AG04450 (cell line): ENCODE measurements around the gene KRTAP5-9. TPM values are rescaled to one million over a fixed set of nuclear protein-coding genes. Genes with fewer than 3 reads are reported as not detected.

Experiments
- CTCF ChIA-PET: fragments of 300-600, 350-600 bp; formaldehyde crosslinking; extraction: SDS; loops from one replicate; lab custom pipeline; 2022; ENCODE audit warnings: antibody characterized with exemption, inconsistent platforms; lab: Charles Lee
- POLR2A ChIA-PET: fragments of 350-600 bp; formaldehyde crosslinking; extraction: SDS; loops from one replicate; lab custom pipeline; 2021; ENCODE audit warnings: antibody characterized with exemption, inconsistent platforms; lab: Yijun Ruan, JAX
- DNase-seq: peaks from one replicate; pipeline ENCODE4 v3.0.0-alpha.2; 2011; ENCODE audit warnings: low read depth, low spot score
- H3K27ac ChIP-seq: one replicate; pipeline ENCODE4 v1.5.1; 2012; ENCODE audit warnings: low read depth, low read length, control low read depth
- H3K27me3 ChIP-seq: one replicate; pipeline ENCODE4 v1.6.0; 2012; ENCODE audit warnings: low read length; ENCODE audit not compliant: control insufficient read depth, insufficient read depth
- H3K4me3 ChIP-seq: 2 replicates; pipeline ENCODE4 v1.5.1; 2011; ENCODE audit warnings: mild to moderate bottlenecking, low read depth, low read length, control low read depth
- H3K9me3 ChIP-seq: 2 replicates; pipeline ENCODE4 v1.5.1; 2012; ENCODE audit warnings: low read length; ENCODE audit not compliant: control insufficient read depth, insufficient read depth
- polyA plus RNA-seq: library from polyadenylated mRNA; depleted of rRNA; stranded (reverse); fragments of >200 nt; gene quantifications from 2 replicates; pipeline ENCODE4 v1.2.3, GENCODE V29; 2011
- TF ChIP-seq, protein P1 (sequence below): IDR thresholded peaks from 2 replicates; pipeline ENCODE4 v1.5.1; 2011; ENCODE audit warnings: low read depth, low read length, control low read depth, inconsistent platforms

KRTAP5-9 gene
- polyA plus RNA-seq, 1 experiment: not detected

DNA sequence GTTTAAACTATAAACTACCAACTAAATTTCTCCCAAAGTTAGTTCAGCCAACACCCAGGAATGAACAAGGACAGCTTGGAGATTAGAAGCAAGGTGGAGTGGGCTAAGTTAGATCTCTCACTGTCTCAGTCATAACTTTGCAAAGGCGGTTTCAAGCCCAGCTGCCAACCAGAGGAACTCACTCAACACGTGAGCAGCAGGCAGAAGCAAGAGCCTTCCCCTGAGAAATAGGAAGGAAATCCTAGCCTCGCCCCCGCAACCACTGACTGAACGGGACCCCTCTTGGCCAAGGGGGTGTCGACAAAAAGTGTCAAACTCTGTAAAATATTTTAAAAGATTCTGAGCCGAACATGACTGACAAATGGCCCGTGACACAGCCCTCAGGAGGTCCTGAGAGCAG lies 4.4 kb upstream of the KRTAP5-9 start:
- ChIA-PET CTCF (no interaction called here), POLR2A (no interaction called here)
- TF ChIP-seq, protein P1, sequence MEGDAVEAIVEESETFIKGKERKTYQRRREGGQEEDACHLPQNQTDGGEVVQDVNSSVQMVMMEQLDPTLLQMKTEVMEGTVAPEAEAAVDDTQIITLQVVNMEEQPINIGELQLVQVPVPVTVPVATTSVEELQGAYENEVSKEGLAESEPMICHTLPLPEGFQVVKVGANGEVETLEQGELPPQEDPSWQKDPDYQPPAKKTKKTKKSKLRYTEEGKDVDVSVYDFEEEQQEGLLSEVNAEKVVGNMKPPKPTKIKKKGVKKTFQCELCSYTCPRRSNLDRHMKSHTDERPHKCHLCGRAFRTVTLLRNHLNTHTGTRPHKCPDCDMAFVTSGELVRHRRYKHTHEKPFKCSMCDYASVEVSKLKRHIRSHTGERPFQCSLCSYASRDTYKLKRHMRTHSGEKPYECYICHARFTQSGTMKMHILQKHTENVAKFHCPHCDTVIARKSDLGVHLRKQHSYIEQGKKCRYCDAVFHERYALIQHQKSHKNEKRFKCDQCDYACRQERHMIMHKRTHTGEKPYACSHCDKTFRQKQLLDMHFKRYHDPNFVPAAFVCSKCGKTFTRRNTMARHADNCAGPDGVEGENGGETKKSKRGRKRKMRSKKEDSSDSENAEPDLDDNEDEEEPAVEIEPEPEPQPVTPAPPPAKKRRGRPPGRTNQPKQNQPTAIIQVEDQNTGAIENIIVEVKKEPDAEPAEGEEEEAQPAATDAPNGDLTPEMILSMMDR: no peak
- Histone ChIP-seq H3K27me3 (no peaks in the 10 kb centered on the region), H3K9me3 (peaks cover 5% of the 10 kb centered on the region), H3K4me3 (no peak overlapping the region), H3K27ac (no peak overlapping the region)
- no peak for DNase-seq

DNA sequence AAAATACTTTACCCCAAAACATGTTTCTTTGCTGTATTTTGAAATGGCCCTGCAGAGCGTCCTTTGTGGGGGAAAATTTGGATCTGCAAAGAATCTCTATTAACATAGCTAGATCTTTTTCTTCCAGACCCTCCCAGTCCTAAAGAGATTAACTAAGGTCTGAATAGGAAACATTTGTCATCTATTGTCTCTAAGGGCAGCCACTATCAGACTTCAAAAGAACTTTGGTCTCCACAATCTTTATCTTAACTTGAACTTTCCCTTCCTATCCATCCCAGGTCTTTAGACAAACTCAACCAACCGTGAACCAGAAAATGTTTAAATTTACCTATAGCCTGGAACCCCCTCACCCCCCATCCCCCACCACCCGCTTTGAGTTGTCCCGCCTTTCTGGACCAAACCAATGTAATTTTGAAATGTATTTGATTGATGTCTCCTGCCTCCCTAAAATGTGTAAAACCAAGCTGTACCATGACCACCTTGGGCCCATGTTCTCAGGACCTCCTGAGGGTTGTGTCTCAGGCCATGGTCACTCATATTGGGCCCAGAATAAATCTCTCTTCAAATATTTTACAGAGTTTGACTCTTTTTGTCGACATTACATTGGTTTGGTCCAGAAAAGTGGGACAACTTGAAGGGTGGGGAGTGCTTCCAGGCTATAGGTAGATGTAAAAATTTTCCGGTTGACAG lies 3.5 kb upstream of the KRTAP5-9 start:
- no peak for DNase-seq
- Histone ChIP-seq H3K9me3 (peaks cover 5% of the 10 kb centered on the region), H3K27ac (no peak overlapping the region), H3K4me3 (no peak overlapping the region), H3K27me3 (no peaks in the 10 kb centered on the region)
- POLR2A ChIA-PET: no interaction called here
- TF ChIP-seq, protein P1: no peak
- CTCF ChIA-PET: no interaction called here

DNA sequence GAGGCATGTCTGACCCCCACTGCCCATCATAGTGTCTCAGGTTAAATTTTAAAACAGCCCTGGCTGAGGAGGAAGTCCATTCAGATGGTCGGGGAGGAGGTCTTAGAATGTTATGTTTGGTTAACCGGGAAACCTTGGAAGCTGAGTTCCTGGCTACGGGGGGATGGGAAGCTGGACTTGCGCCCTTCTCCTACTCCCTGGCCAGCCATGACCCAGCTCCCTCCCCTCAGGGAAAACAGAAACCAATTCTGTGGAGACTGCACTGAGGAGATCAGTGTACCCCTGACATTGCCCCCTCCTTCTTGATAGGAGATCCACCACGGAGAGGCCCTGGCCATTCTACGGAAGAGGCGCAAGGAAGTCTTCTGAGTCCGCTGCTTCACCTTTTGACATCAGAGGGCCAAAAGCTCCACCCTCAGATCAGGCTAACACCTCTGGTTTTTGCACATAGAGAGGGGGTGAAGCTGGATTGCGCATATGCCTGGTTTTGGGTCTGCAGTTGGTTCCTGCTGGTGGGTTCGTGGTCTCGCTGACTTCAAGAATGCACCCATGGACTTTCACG lies 2.7 kb upstream of the KRTAP5-9 start:
- ChIA-PET POLR2A (no interaction called here), CTCF (no interaction called here)
- Histone ChIP-seq H3K9me3 (peaks cover 5% of the 10 kb centered on the region), H3K27me3 (no peaks in the 10 kb centered on the region), H3K27ac (no peak overlapping the region), H3K4me3 (no peak overlapping the region)
- TF ChIP-seq, protein P1: no peak
- DNase-seq: no peak

DNA sequence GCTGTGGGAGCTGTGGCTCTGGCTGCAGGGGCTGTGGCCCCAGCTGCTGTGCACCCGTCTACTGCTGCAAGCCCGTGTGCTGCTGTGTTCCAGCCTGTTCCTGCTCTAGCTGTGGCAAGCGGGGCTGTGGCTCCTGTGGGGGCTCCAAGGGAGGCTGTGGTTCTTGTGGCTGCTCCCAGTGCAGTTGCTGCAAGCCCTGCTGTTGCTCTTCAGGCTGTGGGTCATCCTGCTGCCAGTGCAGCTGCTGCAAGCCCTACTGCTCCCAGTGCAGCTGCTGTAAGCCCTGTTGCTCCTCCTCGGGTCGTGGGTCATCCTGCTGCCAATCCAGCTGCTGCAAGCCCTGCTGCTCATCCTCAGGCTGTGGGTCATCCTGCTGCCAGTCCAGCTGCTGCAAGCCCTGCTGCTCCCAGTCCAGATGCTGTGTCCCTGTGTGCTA lies 514 bp downstream of the KRTAP5-9 start:
- Histone ChIP-seq H3K27ac (no peak overlapping the region), H3K4me3 (no peak overlapping the region), H3K27me3 (no peaks in the 10 kb centered on the region), H3K9me3 (peaks cover 5% of the 10 kb centered on the region)
- no peak for DNase-seq
- TF ChIP-seq, protein P1: no peak
- CTCF ChIA-PET: no interaction called here
- POLR2A ChIA-PET: no interaction called here

DNA sequence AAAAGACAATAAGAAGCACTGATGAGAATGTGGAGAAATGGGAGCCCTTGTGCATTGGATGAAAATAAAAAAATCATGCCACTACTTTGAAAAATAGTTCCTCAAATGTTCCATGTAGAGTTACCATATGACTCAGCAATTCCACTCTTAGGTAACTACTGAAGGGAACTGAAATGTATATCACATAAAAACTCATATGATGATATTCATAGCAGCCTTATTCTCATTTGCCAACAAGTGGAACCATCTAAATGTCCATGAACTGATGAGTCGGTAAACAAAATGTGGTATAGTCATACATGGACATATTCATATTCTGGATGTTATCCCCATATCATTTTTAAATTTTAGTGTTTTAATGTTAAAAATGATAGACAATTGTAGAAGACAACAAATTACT lies 3.5 kb downstream of the KRTAP5-9 start:
- no peak overlapping the region for H3K4me3 ChIP-seq
- TF ChIP-seq, protein P1: no peak
- no peak overlapping the region for H3K27ac ChIP-seq
- H3K9me3 ChIP-seq: peaks cover under 1% of the 10 kb centered on the region
- no peak for DNase-seq
- CTCF ChIA-PET: no interaction called here
- POLR2A ChIA-PET: no interaction called here
- H3K27me3 ChIP-seq: no peaks in the 10 kb centered on the region
